ENCODE measurements around the gene SLC6A18. TPM values are rescaled to one million over a fixed set of nuclear protein-coding genes. Genes with fewer than 3 reads are reported as not detected.
"Not testable (repeated sequence)": the region's sequence is repeated elsewhere in the genome, so short reads cannot be mapped to it uniquely, and the experiment has no call there.

The SLC6A18 gene
- total RNA-seq, 2 donors from 2014 or later = not detected

GRCh38 chr5:1228120-1228519 is 2.9 kb downstream of the SLC6A18 start:
- no peak overlapping the region for H3K27ac ChIP-seq
- no peak for ATAC-seq (ENCODE audit: insufficient number of reproducible peaks, low FRiP score, low read depth)
- H3K27me3 ChIP-seq (replicated peaks; ENCODE audit: insufficient read depth) = no peaks in the 10 kb centered on the region
- no peaks in the 10 kb centered on the region for H3K4me1 ChIP-seq (ENCODE audit: control insufficient read depth in 1 of 2, low read depth in 2 of 2)
- no peaks in the 10 kb centered on the region for H3K36me3 ChIP-seq
- H3K9me3 ChIP-seq = no peaks in the 10 kb centered on the region
- DNase-seq (ENCODE audit: low spot score) = no peak
- no peak overlapping the region for H3K4me3 ChIP-seq
- TF ChIP-seq CTCF (IDR thresholded peaks at IDR 0.05) = no peak

- not testable (repeated sequence) for H3K4me1 ChIP-seq (ENCODE audit: control insufficient read depth in 1 of 2, low read depth in 2 of 2); DNase-seq (ENCODE audit: low spot score); H3K27me3 ChIP-seq (replicated peaks; ENCODE audit: insufficient read depth)
Measured at GRCh38 chr5:1229023-1229422, 3.8 kb downstream of the SLC6A18 start.

GRCh38 chr5:1229822-1230221 is 4.6 kb downstream of the SLC6A18 start:
- Histone ChIP-seq H3K9me3 (no peaks in the 10 kb centered on the region), H3K4me3 (no peak overlapping the region), H3K36me3 (no peaks in the 10 kb centered on the region), H3K27ac (no peak overlapping the region), H3K4me1 (ENCODE audit: control insufficient read depth in 1 of 2, low read depth in 2 of 2) (no peaks in the 10 kb centered on the region), H3K27me3 (replicated peaks; ENCODE audit: insufficient read depth) (no peaks in the 10 kb centered on the region)
- ATAC-seq (ENCODE audit: insufficient number of reproducible peaks, low FRiP score, low read depth) = no peak
- TF ChIP-seq CTCF (IDR thresholded peaks at IDR 0.05) = no peak
- DNase-seq (ENCODE audit: low spot score) = no peak

More at GRCh38 chr5:1229023-1229422, 3.8 kb downstream of the SLC6A18 start:
- H3K4me3 ChIP-seq; ATAC-seq (ENCODE audit: insufficient number of reproducible peaks, low FRiP score, low read depth); H3K9me3 ChIP-seq; H3K27ac ChIP-seq; H3K36me3 ChIP-seq: not testable (repeated sequence)

- Histone ChIP-seq H3K4me3 (no peak overlapping the region), H3K27me3 (replicated peaks; ENCODE audit: insufficient read depth) (no peaks in the 10 kb centered on the region), H3K4me1 (ENCODE audit: control insufficient read depth in 1 of 2, low read depth in 2 of 2) (no peaks in the 10 kb centered on the region), H3K9me3 (no peaks in the 10 kb centered on the region), H3K36me3 (no peaks in the 10 kb centered on the region), H3K27ac (no peak overlapping the region)
- no peak for TF ChIP-seq CTCF (IDR thresholded peaks at IDR 0.05)
- no peak for DNase-seq (ENCODE audit: low spot score)
- ATAC-seq (ENCODE audit: insufficient number of reproducible peaks, low FRiP score, low read depth) = no peak
Measured at GRCh38 chr5:1230551-1230950, 5.4 kb downstream of the SLC6A18 start.

GRCh38 chr5:1231354-1231905 is 6.2 kb downstream of the SLC6A18 start:
- DNase-seq (ENCODE audit: low spot score) = no peak
- no peaks in the 10 kb centered on the region for H3K4me1 ChIP-seq (ENCODE audit: control insufficient read depth in 1 of 2, low read depth in 2 of 2)
- no peak for TF ChIP-seq CTCF (IDR thresholded peaks at IDR 0.05)
- no peak for ATAC-seq (ENCODE audit: insufficient number of reproducible peaks, low FRiP score, low read depth)
- no peak overlapping the region for H3K27ac ChIP-seq
- H3K36me3 ChIP-seq = no peaks in the 10 kb centered on the region
- no peak overlapping the region for H3K4me3 ChIP-seq
- no peaks in the 10 kb centered on the region for H3K27me3 ChIP-seq (replicated peaks; ENCODE audit: insufficient read depth)
- H3K9me3 ChIP-seq = no peaks in the 10 kb centered on the region

GRCh38 chr5:1232780-1233179 is 7.6 kb downstream of the SLC6A18 start:
- Histone ChIP-seq H3K27me3 (replicated peaks; ENCODE audit: insufficient read depth) (no peaks in the 10 kb centered on the region), H3K9me3 (no peaks in the 10 kb centered on the region), H3K27ac (no peak overlapping the region), H3K4me1 (ENCODE audit: control insufficient read depth in 1 of 2, low read depth in 2 of 2) (no peaks in the 10 kb centered on the region), H3K4me3 (no peak overlapping the region), H3K36me3 (no peaks in the 10 kb centered on the region)
- ATAC-seq (ENCODE audit: insufficient number of reproducible peaks, low FRiP score, low read depth) (no peak), DNase-seq (ENCODE audit: low spot score) (no peak)
- no peak for TF ChIP-seq CTCF (IDR thresholded peaks at IDR 0.05)
